Measurements from ENCODE around the gene TEX38.
"Not testable (repeated sequence)": the region's sequence is repeated elsewhere in the genome, so short reads cannot be mapped to it uniquely, and the experiment has no call there.

TEX38 gene

GRCh38 chr1:46705408-46705807 lies 33.8 kb downstream of the TEX38 start:
- H3K27me3 ChIP-seq (ENCODE audit: control insufficient read depth in 1 of 2, insufficient read depth in 2 of 2, low read length in 2 of 2) = no peaks in the 10 kb centered on the region
- H3K27ac ChIP-seq (ENCODE audit: low read length) = no peak overlapping the region
- no peak overlapping the region for H3K4me3 ChIP-seq (ENCODE audit: low read length in 2 of 2)
- no peaks in the 10 kb centered on the region for H3K9me3 ChIP-seq (ENCODE audit: control insufficient read depth in 2 of 2, low read length in 2 of 2)
- no peak overlapping the region for H3K9ac ChIP-seq (ENCODE audit: low read length in 2 of 2)
- H3K36me3 ChIP-seq (ENCODE audit: control insufficient read depth in 2 of 2, insufficient read depth in 2 of 2, low read length in 2 of 2) = peaks cover 20 to 35% of the 10 kb centered on the region in 2 donors
- no peaks in the 10 kb centered on the region for H3K4me1 ChIP-seq (ENCODE audit: control insufficient read depth, insufficient read depth, low read length)

DNA sequence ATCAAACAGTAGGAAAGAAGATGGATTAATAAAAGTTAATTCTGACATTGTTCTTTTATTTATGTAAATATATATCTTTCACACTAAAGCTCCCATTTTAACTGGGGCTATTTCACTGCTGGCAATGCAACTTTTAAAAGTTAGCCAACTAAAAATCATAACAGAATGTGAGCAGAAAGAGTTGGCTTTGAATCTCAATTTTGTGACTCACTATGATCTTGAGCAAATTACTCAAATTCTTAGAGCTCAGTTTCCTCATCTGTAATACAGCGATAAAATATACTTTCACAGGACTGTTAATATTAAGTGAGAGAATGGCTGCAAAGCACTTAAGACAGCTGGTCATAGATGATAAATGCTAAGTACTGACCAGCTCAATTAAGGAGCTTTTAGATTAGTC lies 36.5 kb downstream of the TEX38 start:
- H3K9me3 ChIP-seq (ENCODE audit: control insufficient read depth in 2 of 2, low read length in 2 of 2) = no peaks in the 10 kb centered on the region
- no peak overlapping the region for H3K9ac ChIP-seq (ENCODE audit: low read length in 2 of 2)
- no peaks in the 10 kb centered on the region for H3K27me3 ChIP-seq (ENCODE audit: control insufficient read depth in 1 of 2, insufficient read depth in 2 of 2, low read length in 2 of 2)
- peaks cover 24 to 26% of the 10 kb centered on the region in 2 donors for H3K36me3 ChIP-seq (ENCODE audit: control insufficient read depth in 2 of 2, insufficient read depth in 2 of 2, low read length in 2 of 2)
- H3K4me1 ChIP-seq (ENCODE audit: control insufficient read depth, insufficient read depth, low read length) = no peaks in the 10 kb centered on the region
- no peak overlapping the region for H3K4me3 ChIP-seq (ENCODE audit: low read length in 2 of 2)
- no peak overlapping the region for H3K27ac ChIP-seq (ENCODE audit: low read length)

- Histone ChIP-seq H3K9me3 (ENCODE audit: control insufficient read depth in 2 of 2, low read length in 2 of 2) (no peaks in the 10 kb centered on the region), H3K36me3 (ENCODE audit: control insufficient read depth in 2 of 2, insufficient read depth in 2 of 2, low read length in 2 of 2) (peaks cover 4 to 10% of the 10 kb centered on the region in 2 donors), H3K4me1 (ENCODE audit: control insufficient read depth, insufficient read depth, low read length) (peaks cover 23% of the 10 kb centered on the region), H3K27ac (ENCODE audit: low read length) (no peak overlapping the region), H3K27me3 (ENCODE audit: control insufficient read depth in 1 of 2, insufficient read depth in 2 of 2, low read length in 2 of 2) (no peaks in the 10 kb centered on the region), H3K9ac (ENCODE audit: low read length in 2 of 2) (no peak overlapping the region), H3K4me3 (ENCODE audit: low read length in 2 of 2) (no peak overlapping the region)
Measured at GRCh38 chr1:46714976-46715375, 43.3 kb downstream of the TEX38 start.

GRCh38 chr1:46717654-46718053 lies 46.0 kb downstream of the TEX38 start:
- Histone ChIP-seq H3K9me3 (ENCODE audit: control insufficient read depth in 2 of 2, low read length in 2 of 2) (no peaks in the 10 kb centered on the region), H3K27ac (ENCODE audit: low read length) (no peak overlapping the region), H3K4me1 (ENCODE audit: control insufficient read depth, insufficient read depth, low read length) (peaks cover 23% of the 10 kb centered on the region), H3K4me3 (ENCODE audit: low read length in 2 of 2) (peak overlapping the region; percentile 90 to 96), H3K36me3 (ENCODE audit: control insufficient read depth in 2 of 2, insufficient read depth in 2 of 2, low read length in 2 of 2) (peaks cover 0 to 7% of the 10 kb centered on the region in 2 donors), H3K9ac (ENCODE audit: low read length in 2 of 2) (peak overlapping the region; percentile 79 to 91), H3K27me3 (ENCODE audit: control insufficient read depth in 1 of 2, insufficient read depth in 2 of 2, low read length in 2 of 2) (no peaks in the 10 kb centered on the region)

DNA sequence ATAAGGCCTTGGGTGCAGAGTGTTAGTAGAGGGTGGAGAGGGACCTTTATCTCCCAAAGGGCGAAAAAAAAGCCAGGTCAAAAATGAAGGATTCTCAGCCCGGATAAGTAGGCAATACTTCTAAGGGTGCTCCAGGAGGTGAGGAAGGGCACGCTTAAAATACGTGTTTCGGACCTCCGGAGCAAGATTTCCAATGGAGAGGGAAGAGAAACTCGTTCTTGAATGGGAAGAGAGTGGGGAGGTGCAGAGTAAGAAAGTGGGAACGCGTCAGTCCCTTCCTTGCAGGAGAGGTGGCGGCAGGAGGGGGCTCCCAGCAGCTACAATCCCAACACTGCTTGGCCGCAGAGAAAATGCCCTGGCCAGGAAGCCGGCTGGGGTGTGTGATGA lies 46.7 kb downstream of the TEX38 start:
- Histone ChIP-seq H3K9ac (ENCODE audit: low read length in 2 of 2) (peak overlapping the region; percentile 79 to 91), H3K9me3 (ENCODE audit: control insufficient read depth in 2 of 2, low read length in 2 of 2) (no peaks in the 10 kb centered on the region), H3K36me3 (ENCODE audit: control insufficient read depth in 2 of 2, insufficient read depth in 2 of 2, low read length in 2 of 2) (peaks cover 0 to 4% of the 10 kb centered on the region in 2 donors), H3K4me1 (ENCODE audit: control insufficient read depth, insufficient read depth, low read length) (peaks cover 23% of the 10 kb centered on the region), H3K4me3 (ENCODE audit: low read length in 2 of 2) (peak overlapping the region; percentile 90 to 96), H3K27ac (ENCODE audit: low read length) (peak overlapping the region; percentile 69), H3K27me3 (ENCODE audit: control insufficient read depth in 1 of 2, insufficient read depth in 2 of 2, low read length in 2 of 2) (no peaks in the 10 kb centered on the region)

DNA sequence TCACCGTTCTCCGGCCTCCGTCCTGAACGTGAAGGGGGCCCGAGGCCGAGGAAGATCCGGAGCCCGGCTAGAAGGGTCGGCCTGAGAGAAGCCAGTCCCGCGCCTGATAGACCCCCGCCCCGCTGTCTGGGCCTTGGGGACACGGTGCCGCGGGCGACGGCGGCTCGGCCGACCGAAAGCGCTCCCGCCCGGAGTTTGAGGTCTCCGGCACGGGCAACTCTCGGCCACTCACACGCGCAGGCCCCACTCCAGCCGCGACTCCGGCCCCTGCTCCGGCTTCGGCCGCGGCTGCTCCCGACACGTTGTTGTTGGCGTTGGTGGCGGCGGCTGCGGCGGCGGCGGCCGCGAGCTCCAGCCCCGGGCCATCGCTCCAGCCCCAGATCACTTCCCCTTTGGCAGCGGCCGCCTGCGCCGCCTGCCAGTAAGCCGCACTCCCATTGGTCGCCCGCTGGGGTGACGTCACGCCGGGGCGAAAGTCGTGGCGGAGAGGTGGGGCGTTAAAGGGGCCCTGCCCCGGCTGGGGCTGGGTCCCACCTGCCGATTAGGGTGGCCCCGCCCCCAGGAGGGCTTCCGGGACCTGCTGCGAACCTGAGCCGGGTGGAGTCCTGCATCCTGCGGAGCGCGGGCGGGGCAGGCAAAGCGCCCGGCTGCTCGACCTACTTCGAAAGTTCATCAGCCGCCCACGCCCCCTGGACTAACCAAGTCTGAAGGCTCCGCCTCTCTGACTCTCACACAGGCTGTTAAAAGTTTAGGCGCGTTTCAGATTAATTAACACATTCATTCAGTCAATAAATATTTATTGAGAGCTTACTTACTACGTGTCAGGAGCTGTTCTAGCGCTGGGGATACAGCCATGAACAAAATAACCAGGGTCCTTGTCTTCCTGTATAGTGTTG lies 47.3 kb downstream of the TEX38 start, which contains the start of gene EFCAB14:
Gene EFCAB14, minus strand, starts transcription at position 388 of the 896 bp plus-strand sequence. CDS start 1,027 bp downstream, outside the sequence.
- H3K27me3 ChIP-seq (ENCODE audit: control insufficient read depth in 1 of 2, insufficient read depth in 2 of 2, low read length in 2 of 2) = no peaks in the 10 kb centered on the region
- no peaks in the 10 kb centered on the region for H3K9me3 ChIP-seq (ENCODE audit: control insufficient read depth in 2 of 2, low read length in 2 of 2)
- peaks cover 23% of the 10 kb centered on the region for H3K4me1 ChIP-seq (ENCODE audit: control insufficient read depth, insufficient read depth, low read length)
- H3K27ac ChIP-seq (ENCODE audit: low read length) = peak within 1 kb of the TSS; percentile 69
- H3K4me3 ChIP-seq (ENCODE audit: low read length in 2 of 2) = peak within 1 kb of the TSS; percentile 90 to 96
- H3K36me3 ChIP-seq (ENCODE audit: control insufficient read depth in 2 of 2, insufficient read depth in 2 of 2, low read length in 2 of 2) = peaks cover 0 to 4% of the 10 kb centered on the region in 2 donors
- H3K9ac ChIP-seq (ENCODE audit: low read length in 2 of 2) = peak within 1 kb of the TSS; percentile 79 to 91

GRCh38 chr1:46719689-46720088 lies 48.0 kb downstream of the TEX38 start:
- peaks cover 24% of the 10 kb centered on the region for H3K4me1 ChIP-seq (ENCODE audit: control insufficient read depth, insufficient read depth, low read length)
- H3K36me3 ChIP-seq (ENCODE audit: control insufficient read depth in 2 of 2, insufficient read depth in 2 of 2, low read length in 2 of 2) = peaks cover 0 to 4% of the 10 kb centered on the region in 2 donors
- peak overlapping the region; percentile 79 to 91 for H3K9ac ChIP-seq (ENCODE audit: low read length in 2 of 2)
- H3K27ac ChIP-seq (ENCODE audit: low read length) = peak overlapping the region; percentile 69
- H3K9me3 ChIP-seq (ENCODE audit: control insufficient read depth in 2 of 2, low read length in 2 of 2) = no peaks in the 10 kb centered on the region
- no peaks in the 10 kb centered on the region for H3K27me3 ChIP-seq (ENCODE audit: control insufficient read depth in 1 of 2, insufficient read depth in 2 of 2, low read length in 2 of 2)
- H3K4me3 ChIP-seq (ENCODE audit: low read length in 2 of 2) = peak overlapping the region; percentile 90 to 96

GRCh38 chr1:46720319-46720718 lies 48.7 kb downstream of the TEX38 start:
- not testable (repeated sequence) for H3K4me3 ChIP-seq (ENCODE audit: low read length in 2 of 2); H3K9ac ChIP-seq (ENCODE audit: low read length in 2 of 2); H3K27ac ChIP-seq (ENCODE audit: low read length); H3K36me3 ChIP-seq (ENCODE audit: control insufficient read depth in 2 of 2, insufficient read depth in 2 of 2, low read length in 2 of 2); H3K9me3 ChIP-seq (ENCODE audit: control insufficient read depth in 2 of 2, low read length in 2 of 2); H3K27me3 ChIP-seq (ENCODE audit: control insufficient read depth in 1 of 2, insufficient read depth in 2 of 2, low read length in 2 of 2)
- peaks cover 29% of the 10 kb centered on the region for H3K4me1 ChIP-seq (ENCODE audit: control insufficient read depth, insufficient read depth, low read length)

GRCh38 chr1:46721204-46721603 lies 49.5 kb downstream of the TEX38 start:
- Histone ChIP-seq H3K9ac (ENCODE audit: low read length in 2 of 2) (no peak overlapping the region), H3K27me3 (ENCODE audit: control insufficient read depth in 1 of 2, insufficient read depth in 2 of 2, low read length in 2 of 2) (no peaks in the 10 kb centered on the region), H3K36me3 (ENCODE audit: control insufficient read depth in 2 of 2, insufficient read depth in 2 of 2, low read length in 2 of 2) (no peaks in the 10 kb centered on the region), H3K27ac (ENCODE audit: low read length) (no peak overlapping the region), H3K4me1 (ENCODE audit: control insufficient read depth, insufficient read depth, low read length) (peaks cover 29% of the 10 kb centered on the region), H3K4me3 (ENCODE audit: low read length in 2 of 2) (no peak overlapping the region), H3K9me3 (ENCODE audit: control insufficient read depth in 2 of 2, low read length in 2 of 2) (no peaks in the 10 kb centered on the region)

DNA sequence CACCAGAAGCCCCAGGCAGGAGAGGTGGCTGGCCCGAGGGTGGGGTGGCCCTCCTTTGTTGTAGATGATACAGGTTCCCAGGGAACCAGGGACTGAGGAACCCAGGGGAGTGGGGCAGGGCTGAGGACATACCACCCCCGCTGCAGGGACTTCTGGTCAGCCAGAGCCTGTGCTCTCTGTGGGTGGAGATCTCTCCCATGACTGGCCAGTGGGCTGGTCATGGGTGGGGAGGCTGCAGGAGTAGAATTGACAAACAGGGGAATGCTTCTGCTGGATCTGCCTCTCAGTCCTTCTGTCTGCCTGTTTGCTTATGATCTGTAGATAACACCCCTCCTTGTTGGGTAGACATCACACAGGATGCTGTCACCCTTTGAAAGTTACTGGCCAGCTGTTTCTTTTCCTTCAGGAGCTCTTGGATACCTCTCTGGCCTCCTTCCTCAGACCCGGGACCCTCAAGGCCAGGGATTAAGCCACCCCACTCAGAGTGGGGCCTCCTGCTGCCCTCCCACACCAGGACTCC lies 50.1 kb downstream of the TEX38 start:
- H3K9ac ChIP-seq (ENCODE audit: low read length in 2 of 2) = no peak overlapping the region
- no peak overlapping the region for H3K4me3 ChIP-seq (ENCODE audit: low read length in 2 of 2)
- H3K27me3 ChIP-seq (ENCODE audit: control insufficient read depth in 1 of 2, insufficient read depth in 2 of 2, low read length in 2 of 2) = no peaks in the 10 kb centered on the region
- no peak overlapping the region for H3K27ac ChIP-seq (ENCODE audit: low read length)
- peaks cover 27% of the 10 kb centered on the region for H3K4me1 ChIP-seq (ENCODE audit: control insufficient read depth, insufficient read depth, low read length)
- no peaks in the 10 kb centered on the region for H3K36me3 ChIP-seq (ENCODE audit: control insufficient read depth in 2 of 2, insufficient read depth in 2 of 2, low read length in 2 of 2)
- H3K9me3 ChIP-seq (ENCODE audit: control insufficient read depth in 2 of 2, low read length in 2 of 2) = no peaks in the 10 kb centered on the region
